Effector memory CD4-positive, alpha-beta T cell (primary cell): ENCODE measurements around the gene ISLR.
"Not testable (repeated sequence)": the region's sequence is repeated elsewhere in the genome, so short reads cannot be mapped to it uniquely, and the experiment has no call there.

ENCODE experiments used
- DNase-seq, 3 donors: peaks; one replicate each; pipeline ENCODE4 v3.0.0-alpha.2; 2020
- H3K27ac ChIP-seq: 2 replicates; pipeline ENCODE4 v1.7.0; 2013; ENCODE audit warnings: mild to moderate bottlenecking, low read length, moderate library complexity; ENCODE audit not compliant: insufficient read depth, poor library complexity, severe bottlenecking
- H3K27me3 ChIP-seq: replicated peaks from 2 replicates; pipeline ENCODE4 v1.7.0; 2013; ENCODE audit warnings: mild to moderate bottlenecking, low read length; ENCODE audit not compliant: insufficient read depth, control insufficient read depth, poor library complexity, severe bottlenecking
- H3K36me3 ChIP-seq: 2 replicates; pipeline ENCODE4 v1.7.0; 2013; ENCODE audit warnings: mild to moderate bottlenecking, low read length, moderate library complexity; ENCODE audit not compliant: control insufficient read depth, insufficient read depth
- H3K4me1 ChIP-seq: 2 replicates; pipeline ENCODE4 v1.7.0; 2013; ENCODE audit warnings: low read length, mild to moderate bottlenecking; ENCODE audit not compliant: control insufficient read depth, insufficient read depth, poor library complexity, severe bottlenecking
- H3K4me3 ChIP-seq: 2 replicates; pipeline ENCODE4 v1.7.0; 2013; ENCODE audit warnings: low read length, low read depth, mild to moderate bottlenecking; ENCODE audit not compliant: insufficient read depth, poor library complexity, severe bottlenecking
- H3K9me3 ChIP-seq: 2 replicates; pipeline ENCODE4 v1.7.0; 2013; ENCODE audit warnings: mild to moderate bottlenecking, low read length, moderate library complexity; ENCODE audit not compliant: control insufficient read depth

The ISLR gene

GRCh38 chr15:74158855-74159650 is 14.5 kb upstream of the ISLR start:
- no peaks in the 10 kb centered on the region for H3K4me1 ChIP-seq
- DNase-seq, result no peak

GRCh38 chr15:74159773-74160172 is 13.7 kb upstream of the ISLR start:
- Histone ChIP-seq H3K27ac (no peak overlapping the region), H3K4me3 (no peak overlapping the region), H3K36me3 (no peaks in the 10 kb centered on the region), H3K4me1 (no peaks in the 10 kb centered on the region), H3K27me3 (no peaks in the 10 kb centered on the region), H3K9me3 (no peaks in the 10 kb centered on the region)
- no peak for DNase-seq

More at GRCh38 chr15:74158855-74159650, 14.5 kb upstream of the ISLR start:
- H3K36me3 ChIP-seq, result no peaks in the 10 kb centered on the region
- H3K4me3 ChIP-seq, result no peak overlapping the region
- no peak overlapping the region for H3K27ac ChIP-seq
- H3K27me3 ChIP-seq, result no peaks in the 10 kb centered on the region
- no peaks in the 10 kb centered on the region for H3K9me3 ChIP-seq

- H3K27ac ChIP-seq, H3K9me3 ChIP-seq, H3K4me1 ChIP-seq, H3K4me3 ChIP-seq, H3K36me3 ChIP-seq, DNase-seq, H3K27me3 ChIP-seq: not testable (repeated sequence)
Observed at GRCh38 chr15:74160390-74160789, 13.1 kb upstream of the ISLR start.

GRCh38 chr15:74162195-74162536 is 11.3 kb upstream of the ISLR start:
- not testable (repeated sequence) for H3K9me3 ChIP-seq, H3K36me3 ChIP-seq, H3K27me3 ChIP-seq, H3K4me3 ChIP-seq, DNase-seq, H3K4me1 ChIP-seq, H3K27ac ChIP-seq

DNA sequence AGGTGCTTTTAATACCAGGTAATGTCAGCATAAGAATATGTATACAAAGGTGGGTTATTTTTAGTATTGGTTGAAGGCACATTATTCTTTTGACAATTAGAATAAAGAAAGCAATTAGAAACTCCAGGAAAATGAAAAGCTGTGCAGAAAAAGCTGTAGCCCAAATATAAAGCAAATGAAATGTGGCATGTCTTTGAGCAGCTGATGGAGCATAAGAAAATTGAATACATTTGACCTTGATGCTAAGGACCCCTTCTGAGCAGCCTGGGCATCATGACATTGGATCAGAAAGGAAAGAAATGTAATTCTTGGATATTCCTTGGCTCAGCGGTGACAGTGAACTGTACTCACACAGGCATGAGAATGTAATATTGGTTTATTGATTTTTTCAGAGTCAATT is 8.0 kb upstream of the ISLR start:
- Histone ChIP-seq H3K27ac (no peak overlapping the region), H3K36me3 (no peaks in the 10 kb centered on the region), H3K27me3 (no peaks in the 10 kb centered on the region), H3K9me3 (no peaks in the 10 kb centered on the region), H3K4me1 (no peaks in the 10 kb centered on the region), H3K4me3 (no peak overlapping the region)
- DNase-seq, result no peak

- Histone ChIP-seq H3K27me3 (no peaks in the 10 kb centered on the region), H3K9me3 (no peaks in the 10 kb centered on the region), H3K4me1 (no peaks in the 10 kb centered on the region), H3K27ac (no peak overlapping the region), H3K4me3 (no peak overlapping the region), H3K36me3 (no peaks in the 10 kb centered on the region)
- DNase-seq, result no peak
Observed at GRCh38 chr15:74167891-74168331, 5.6 kb upstream of the ISLR start.

- H3K27ac ChIP-seq, result no peak overlapping the region
- H3K9me3 ChIP-seq, result no peaks in the 10 kb centered on the region
- no peak for DNase-seq
- no peaks in the 10 kb centered on the region for H3K36me3 ChIP-seq
- no peaks in the 10 kb centered on the region for H3K27me3 ChIP-seq
- H3K4me3 ChIP-seq, result no peak overlapping the region
- H3K4me1 ChIP-seq, result no peaks in the 10 kb centered on the region
Observed at GRCh38 chr15:74168711-74169126, 4.8 kb upstream of the ISLR start.

DNA sequence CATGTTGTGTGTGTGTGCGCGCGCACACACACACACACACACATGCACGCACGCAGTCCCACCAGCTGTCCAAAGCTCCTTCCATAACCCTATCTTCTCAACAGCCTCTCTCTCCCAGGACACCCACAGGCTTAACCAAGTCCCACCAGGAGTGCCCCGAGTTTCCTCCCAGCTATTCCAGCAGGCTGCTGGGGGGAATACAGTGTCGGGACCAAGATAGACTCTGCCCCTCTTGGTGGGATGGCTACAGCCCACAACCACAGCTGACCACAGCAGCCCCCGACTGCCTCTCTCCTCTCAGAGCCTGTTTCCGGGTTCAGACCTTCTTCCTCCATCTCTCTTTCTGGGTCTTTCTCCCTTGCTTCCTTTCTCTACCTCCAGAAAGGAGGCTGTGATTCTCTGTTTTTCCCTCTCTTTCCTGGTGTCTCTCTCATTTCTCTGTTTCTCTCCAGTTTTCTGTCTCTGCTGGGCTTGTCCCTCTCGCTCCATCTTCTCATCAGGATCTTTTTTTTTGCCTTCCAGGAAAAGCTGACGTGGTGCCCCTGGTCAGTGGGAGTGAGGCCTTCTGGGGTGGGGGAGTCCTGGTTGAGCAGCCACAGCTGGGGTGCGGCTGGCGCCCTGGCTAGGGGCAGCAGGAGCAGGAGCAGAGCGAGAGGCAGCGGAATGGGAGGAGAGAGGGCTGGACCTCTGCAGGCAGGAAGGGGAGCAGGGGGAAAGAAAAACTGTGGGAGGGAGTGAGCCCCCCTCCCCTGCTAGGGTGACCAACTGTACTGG is 3.3 kb upstream of the ISLR start:
- H3K9me3 ChIP-seq, result no peaks in the 10 kb centered on the region
- no peaks in the 10 kb centered on the region for H3K36me3 ChIP-seq
- H3K4me1 ChIP-seq, result no peaks in the 10 kb centered on the region
- no peak overlapping the region for H3K4me3 ChIP-seq
- H3K27ac ChIP-seq, result no peak overlapping the region
- no peaks in the 10 kb centered on the region for H3K27me3 ChIP-seq
- DNase-seq, result no peak

- Histone ChIP-seq H3K4me1 (no peaks in the 10 kb centered on the region), H3K4me3 (no peak overlapping the region)
- DNase-seq, result no peak
Observed at GRCh38 chr15:74170875-74171578, 2.5 kb upstream of the ISLR start.

More at GRCh38 chr15:74170875-74171578, 2.5 kb upstream of the ISLR start:
- Histone ChIP-seq H3K27ac (no peak overlapping the region), H3K9me3 (no peaks in the 10 kb centered on the region), H3K36me3 (no peaks in the 10 kb centered on the region), H3K27me3 (no peaks in the 10 kb centered on the region)
